ENCODE measurements around the gene ATG13.
"Not testable (repeated sequence)": the region's sequence is repeated elsewhere in the genome, so short reads cannot be mapped to it uniquely, and the experiment has no call there.

ATG13 gene

DNA sequence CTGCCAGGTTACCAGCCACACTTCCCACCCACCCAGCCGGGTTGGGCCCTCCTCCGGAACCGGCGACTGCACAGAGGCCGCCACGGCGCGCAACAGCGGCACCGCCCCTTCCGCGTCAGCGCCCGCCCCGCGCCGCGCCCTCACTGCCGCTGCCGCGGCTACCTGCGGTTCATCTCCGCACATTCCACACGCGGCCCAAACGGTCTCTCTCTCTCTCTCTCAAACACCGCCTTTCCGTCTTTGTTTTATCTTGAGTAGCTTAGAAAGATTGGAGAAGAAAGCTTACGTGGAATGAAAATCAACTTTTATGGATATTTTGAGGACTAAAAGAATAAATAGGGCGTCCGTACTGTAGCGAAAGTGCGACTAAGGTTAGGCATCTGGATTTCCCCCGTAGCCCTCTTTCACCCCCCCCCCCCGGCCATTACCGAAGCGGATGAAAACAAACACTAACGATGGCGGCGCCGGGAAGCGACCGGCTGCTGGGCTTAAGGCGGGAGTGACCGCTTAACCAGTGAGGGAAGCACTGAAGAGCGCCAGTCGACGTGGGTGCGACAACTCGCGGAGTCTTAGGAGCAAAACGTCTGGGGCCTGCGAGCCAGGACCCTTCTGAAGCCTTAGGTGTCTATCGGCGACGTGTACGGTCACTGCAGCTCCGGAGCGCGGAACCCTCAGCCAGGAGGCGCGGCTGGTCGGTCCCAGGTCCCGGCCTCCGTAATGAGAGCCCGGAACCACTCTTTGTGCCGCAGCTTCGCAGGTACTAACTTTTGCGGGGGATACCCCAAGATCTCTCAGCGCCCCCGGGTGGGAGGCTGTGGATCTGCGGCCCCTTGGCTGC, at the start of gene ATG13, which contains the start of gene HARBI1:
TSS of gene ATG13 (plus strand) at position 420 of the 838 bp plus-strand sequence. CDS start 26,739 bp downstream, outside the sequence.
TSS of gene HARBI1 (minus strand) at position 94 of the 838 bp plus-strand sequence. CDS start 990 bp downstream, outside the sequence.
- peak; percentile 52 for DNase-seq (ENCODE audit: low read depth)

DNA sequence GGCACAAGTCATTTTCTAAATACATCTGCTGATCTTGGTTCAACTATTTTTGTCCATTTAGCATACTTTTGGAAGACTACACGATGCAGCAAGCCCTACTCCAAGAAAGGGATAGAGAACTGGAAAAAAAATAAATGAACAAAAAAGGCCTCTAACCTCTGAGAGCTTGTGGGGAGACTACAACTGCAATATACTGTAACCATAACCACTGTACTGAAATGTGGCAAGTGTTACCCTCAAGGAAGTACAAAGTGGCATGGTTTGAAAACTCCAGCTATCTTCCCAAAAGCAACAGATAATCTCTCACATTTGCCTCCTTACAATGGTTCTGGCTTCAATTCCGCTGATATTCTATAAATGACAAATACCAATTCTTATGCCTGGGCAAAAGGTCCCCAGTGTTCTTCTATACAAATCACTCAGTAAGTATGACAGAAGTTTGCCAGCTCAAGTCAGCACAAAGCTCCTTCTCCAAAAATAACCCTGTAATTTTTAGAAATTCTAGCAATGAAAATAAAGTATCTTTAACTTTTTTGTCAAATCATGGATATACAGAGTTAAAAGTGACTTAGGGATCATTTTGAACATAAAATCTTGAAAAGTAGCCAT, 46.5 kb upstream of the ATG13 start:
- DNase-seq (ENCODE audit: low read depth) = no peak

DNA sequence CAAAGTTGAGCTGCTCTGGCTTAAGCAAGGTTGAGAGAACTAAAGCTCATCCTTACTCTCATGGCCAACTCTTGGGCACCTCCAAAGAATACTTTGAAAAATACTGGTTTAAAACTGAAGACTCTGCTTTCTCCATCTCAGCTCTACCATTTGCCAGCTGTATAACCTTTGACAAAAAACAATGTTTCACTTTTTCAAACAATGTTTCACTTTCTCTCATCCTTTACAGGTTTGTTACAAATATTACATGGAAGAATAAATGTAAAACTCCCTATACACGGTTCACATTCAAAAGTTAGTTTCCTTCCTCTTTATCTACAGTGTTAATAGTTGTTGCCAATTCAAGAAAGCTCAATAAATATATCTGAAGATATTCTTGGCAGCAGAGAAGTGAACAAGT, 42.7 kb upstream of the ATG13 start:
- no peak for DNase-seq (ENCODE audit: low read depth)

DNA sequence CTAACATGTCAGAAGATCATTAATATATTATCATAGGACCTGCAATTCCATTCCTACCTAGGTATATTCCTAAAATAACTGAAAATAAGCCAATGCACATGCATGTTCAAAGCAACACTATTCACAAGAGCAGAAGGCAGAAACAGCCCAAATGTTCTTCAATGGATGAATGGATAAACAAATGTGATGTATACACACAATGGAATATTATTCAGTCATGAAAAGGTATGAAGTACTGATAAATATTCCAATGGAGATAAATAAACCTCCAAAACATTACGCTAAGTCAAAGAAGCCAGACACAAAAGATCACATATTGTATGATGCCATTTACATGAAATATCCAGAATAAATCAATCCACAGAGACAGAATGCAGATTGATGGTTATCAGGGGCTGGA, 40.3 kb upstream of the ATG13 start:
- DNase-seq (ENCODE audit: low read depth) = no peak

DNA sequence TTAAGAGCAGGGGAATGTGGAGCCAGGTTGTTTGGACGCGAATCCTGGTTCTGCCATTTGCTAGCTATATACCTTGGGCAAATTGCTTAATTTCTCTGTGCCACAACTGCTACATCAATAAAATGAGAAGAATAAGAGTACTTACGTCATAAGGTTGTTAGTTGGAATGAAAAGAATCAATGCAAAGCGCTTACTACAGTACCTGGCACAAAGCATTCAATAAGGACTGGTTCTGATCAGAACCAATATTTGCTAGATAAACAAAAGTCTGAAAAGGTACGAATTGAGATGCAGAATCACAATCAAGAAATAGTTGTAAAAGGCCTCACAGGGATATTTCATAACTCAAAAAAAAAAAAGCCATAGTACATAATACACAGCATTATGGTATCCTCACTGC, 34.8 kb upstream of the ATG13 start:
- no peak for DNase-seq (ENCODE audit: low read depth)

DNA sequence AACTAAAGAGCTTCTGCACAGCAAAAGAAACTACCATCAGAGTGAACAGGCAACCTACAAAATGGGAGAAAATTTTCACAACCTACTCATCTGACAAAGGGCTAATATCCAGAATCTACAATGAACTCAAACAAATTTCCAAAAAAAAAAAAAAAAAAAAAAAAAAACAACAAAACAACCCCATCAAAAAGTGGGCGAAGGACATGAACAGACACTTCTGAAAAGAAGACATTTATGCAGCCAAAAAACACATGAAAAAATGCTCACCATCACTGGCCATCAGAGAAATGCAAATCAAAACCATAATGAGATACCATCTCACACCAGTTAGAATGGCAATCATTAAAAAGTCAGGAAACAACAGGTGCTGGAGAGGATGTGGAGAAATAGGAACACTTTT, 33.8 kb upstream of the ATG13 start:
- not testable (repeated sequence) for DNase-seq (ENCODE audit: low read depth)

DNA sequence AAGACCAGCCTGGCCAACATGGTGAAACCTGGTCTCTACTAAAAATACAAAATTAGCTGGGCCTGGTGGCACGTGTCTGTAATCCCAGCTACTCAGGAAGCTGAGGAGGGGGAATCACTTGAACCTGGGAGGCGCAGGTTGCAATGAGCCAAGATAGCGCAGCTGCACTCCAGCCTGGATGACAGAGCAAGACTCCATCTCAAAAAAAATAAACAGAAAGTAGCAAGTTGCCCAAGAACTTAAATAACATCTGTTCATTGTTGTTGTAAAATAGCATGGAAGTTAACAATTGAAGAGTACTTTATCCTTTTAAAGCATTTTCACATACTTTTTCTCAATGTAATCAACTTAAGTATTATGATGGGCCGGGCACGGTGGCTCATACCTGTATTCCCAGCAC, 29.2 kb upstream of the ATG13 start:
- DNase-seq (ENCODE audit: low read depth) = no peak

DNA sequence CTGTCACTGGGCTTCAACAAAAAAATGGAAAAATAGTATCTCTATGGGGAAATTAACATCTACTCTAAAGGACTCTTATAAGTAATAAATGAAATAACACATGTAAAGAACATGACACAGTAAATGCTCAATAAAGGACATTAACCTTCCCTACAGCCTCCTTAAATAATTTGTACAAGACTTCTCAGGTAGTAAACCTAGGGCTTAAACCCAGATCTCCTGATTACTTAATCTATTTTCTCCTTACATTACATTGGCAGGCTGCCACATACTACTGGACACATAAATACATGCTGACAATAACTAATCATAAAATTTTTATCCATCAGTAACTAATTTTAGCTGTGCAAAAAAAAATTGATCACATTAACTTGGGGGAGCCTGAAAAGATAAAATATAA, 28.4 kb upstream of the ATG13 start:
- DNase-seq (ENCODE audit: low read depth) = no peak

DNA sequence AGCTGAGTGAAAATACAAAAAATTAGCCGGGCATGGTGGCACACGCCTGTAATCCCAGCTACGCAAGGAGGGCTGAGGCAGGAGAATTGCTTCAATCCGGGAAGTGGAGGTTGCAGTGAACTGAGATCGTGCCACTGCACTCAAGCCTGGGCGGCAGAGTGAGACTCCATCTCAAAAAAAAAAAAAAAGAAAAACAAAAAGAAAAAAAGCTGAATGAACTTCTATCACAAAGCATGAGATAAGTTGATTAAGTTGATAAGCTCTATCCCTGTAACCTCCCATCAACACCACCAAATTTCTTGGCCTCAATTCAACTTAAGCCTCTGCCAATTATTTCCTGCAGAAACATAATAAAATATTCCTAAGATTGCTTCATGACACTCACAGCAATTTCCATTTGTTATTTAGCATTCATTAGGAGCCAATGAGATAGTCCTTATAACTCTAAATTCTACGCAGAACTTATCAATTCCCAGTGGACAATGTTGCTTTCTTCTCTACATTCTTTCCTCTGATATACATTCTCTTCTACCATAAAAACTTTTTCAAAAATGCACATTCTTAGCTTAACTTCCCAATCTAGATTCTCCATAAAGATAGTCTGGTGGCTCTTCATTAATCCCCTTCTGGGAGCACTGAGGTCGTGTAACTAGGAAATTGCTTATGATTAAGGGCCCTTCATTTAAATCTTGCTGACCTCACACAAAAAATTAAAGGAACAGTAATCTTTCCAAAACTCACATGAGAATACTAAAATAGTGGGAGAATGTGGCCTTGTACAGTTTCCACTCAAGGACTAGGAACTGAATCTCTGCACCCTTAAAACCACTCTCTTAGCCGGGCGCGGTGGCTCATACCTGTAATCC, 26.4 kb upstream of the ATG13 start:
- DNase-seq (ENCODE audit: low read depth) = no peak

DNA sequence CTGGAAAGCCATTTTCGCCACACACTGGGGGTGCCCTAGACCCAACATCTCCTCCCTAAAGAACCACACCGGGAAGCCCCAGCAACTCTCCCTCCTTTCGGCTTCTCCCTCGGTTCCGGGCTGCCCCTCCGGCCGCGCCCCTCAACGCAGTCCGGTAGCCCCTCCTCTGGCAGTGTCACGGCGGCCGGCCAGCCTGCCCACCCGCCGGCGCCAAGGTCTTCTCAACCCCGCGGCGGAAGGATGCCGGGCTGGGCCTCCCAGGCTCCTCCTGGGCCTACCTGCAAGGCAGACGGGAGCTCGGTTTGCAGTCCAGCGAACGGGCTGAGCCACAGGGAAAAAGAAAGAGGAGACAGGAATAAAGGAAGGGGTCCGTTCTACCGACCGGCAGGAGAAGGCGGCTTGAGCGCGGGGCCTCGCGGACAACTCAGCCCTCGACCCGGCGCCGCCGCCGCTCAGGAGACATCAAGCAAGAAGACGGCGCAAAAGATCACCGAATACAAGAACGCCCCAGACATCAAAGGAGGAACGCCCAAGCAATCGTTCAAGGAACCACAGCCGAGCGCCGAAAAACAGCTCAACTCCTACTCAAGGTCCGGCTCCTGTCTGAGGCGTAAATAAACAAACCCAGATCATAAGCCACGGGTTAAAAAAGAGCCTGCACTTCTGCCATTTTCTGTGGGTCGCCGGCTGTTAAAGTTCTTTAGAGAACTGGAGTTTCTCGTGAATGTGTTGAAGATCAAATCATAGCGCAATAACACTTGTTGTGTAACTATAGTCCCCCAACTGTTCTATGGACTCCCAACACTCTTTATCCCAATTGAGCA, 23.6 kb upstream of the ATG13 start, which contains the start of gene AMBRA1:
TSS of gene AMBRA1 (minus strand) at position 474 of the 824 bp plus-strand sequence. CDS start 45,643 bp downstream, outside the sequence.
- peak; percentile 81 for DNase-seq (ENCODE audit: low read depth)

DNA sequence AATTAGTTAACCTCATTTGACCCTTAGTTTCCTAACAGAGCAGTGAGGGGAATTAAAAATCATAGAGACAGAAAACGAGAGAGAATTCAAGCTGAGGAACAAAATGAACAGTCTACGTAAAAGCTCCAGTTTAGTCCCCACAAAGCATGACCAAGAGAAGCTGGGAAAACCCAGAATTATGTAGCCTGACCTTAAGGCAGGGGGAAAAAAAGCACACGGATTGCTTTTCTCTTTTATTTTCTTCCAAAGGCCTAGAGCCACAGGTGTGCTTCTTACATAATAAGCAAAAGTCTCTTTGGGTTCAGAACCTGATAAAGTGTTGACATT, 23.0 kb upstream of the ATG13 start:
- DNase-seq (ENCODE audit: low read depth) = no peak

DNA sequence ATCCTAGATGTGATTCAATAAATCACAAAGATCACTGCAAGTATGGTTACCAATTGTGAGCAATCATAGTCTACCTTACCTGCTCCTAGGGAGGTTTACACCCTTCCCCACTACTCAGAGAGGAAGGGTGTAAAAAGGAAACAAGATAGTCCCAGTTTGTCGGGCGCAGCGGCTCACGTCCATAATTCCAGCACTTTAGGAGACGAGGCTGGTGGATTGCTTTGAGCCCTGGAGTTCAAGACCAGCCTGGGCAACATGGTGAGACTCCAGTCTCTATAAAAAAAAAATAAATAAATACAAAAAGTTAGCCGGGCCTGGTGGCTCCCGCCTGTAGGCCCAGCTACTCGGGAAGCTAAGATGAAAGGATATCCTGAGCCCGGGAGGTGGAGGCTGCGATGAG, 22.6 kb upstream of the ATG13 start:
- no peak for DNase-seq (ENCODE audit: low read depth)

DNA sequence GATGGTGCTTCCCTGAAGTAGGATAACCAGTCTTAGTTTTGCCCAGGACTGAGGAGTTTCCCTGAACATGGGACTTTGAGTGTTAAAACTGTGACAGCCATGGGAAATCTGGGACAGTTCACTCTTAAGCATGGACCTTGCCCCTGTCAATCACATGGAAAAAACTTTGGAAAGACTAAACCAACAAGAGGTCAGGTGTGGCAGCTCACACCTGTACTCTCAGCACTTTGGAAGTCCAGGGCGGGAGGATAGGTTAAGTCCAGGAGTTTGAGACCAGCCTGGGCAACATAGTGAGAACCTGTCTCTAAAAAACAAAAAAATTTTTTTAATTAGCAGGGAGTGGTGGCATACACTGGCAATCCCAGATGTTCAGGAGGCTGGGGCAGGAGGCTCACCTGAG, 20.2 kb upstream of the ATG13 start:
- DNase-seq (ENCODE audit: low read depth) = no peak

DNA sequence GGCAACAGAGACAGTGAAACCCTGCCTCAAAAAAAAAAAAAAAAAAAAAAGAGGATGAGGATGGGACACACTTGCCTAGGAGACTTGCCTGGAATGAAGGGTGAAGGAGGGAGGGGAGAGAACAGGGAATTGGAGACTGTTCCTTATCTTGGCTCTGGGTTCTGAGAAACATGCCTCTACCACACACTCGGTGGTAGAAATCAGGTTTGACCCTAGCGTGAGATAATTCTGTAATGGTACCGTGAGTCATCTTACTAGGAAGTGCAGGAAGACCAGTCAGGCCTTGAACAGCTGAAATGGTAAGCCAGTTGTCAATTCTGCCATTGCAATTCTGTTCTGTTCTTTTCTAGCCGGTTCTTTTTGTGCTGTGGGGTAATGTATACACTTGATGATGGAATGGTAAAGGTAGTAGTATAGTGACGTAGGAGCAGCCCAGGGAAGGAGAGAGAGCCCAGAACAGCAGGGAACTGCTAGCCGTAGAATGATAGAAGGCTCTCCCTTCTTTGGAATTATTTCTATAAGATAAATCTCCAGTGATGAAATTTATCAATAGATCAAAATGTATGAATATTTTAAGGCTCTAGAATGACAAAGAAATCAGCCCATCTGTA, 19.6 kb upstream of the ATG13 start:
- DNase-seq (ENCODE audit: low read depth) = no peak

DNA sequence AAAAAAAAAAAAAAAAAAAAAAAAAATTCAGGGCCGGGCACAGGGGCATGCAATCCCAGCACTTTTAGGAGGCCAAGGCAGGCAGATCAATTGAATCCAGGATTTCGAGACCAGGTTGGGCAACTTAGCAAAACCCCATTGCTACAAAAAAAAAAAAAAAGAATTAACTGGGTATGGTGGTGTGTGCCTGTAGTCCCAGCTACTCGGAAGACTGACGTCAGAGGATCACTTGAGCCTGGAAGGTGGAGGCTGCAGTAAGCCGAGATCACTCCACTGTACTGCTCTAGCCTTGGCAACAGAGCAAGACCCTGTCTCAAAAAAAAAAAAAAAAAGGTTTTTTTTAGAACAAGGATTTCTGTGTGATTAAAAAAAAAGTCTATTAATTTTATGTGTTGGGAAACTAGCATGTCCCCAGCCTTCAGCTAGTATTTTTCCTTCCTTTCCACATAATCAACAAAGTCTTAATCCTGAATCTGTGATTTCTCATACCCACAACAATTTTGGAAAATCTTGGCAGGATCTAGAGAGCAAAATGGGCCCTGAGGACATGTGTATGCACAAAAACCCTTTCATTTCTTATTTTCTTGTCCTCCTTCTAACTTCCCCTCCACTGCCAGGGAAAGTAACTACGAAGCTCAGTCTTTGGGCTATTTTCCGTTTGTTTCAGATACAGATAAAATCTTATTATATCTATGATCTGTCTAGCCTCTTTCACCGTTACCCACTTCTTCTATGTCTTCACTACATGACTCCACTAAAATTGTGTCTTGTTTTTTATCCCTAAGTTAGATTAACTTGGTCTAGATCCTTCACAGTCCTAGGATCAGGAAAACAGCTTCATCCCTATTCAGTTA, 17.8 kb upstream of the ATG13 start:
- DNase-seq (ENCODE audit: low read depth) = no peak

DNA sequence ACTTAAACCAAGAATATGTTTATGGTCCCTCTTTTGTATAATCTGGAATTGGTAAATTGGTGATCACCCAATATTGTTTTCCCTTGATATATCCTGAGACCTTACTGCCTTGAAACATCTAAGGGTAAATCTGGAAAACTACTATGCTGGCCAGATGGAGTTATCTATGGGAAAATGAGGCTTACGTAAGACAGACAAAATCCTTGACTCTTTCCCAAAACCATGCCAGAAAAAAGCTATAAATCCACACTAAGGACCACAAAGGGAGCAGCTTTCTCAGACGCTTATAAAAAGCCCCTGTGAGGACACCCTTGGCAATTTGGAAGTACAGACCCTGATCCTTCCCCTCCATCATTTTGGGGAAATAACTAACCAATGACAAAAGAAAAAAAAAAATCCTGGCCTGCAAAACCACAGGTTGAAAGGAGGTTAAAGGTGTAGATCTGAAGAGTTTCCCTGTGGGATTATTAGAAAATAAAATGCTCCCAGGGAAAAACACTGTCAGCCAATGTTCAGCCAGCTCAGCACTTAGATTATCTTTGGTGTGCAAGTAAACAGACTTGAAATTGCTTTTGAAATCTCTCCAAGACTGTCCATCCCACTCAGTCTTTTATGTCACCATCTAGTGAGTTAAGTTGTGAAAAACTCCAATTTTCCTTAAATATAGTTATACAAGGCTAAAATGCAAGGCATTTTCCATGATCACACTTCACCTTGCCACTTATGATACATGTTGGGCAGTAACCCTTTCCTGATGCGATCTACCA, 17.0 kb upstream of the ATG13 start:
- no peak for DNase-seq (ENCODE audit: low read depth)

DNA sequence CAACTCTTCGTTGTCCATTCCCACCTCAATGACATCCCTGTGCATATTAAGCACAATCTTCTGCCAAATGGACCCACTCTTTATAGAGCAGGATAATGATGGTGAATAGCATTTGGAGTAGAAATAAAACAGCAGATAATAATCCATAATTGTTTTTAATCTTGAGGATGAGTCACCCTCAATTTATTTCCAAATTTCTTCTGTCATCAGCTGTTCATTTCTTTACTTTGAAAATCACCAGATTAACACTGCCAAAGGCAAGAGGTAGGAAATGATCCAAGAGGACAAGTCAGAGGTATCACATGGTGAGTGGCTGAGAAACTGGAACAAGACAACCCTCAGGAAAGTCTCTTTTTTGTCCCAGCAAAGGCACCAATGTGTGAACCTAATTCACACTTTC, 16.2 kb upstream of the ATG13 start:
- no peak for DNase-seq (ENCODE audit: low read depth)

DNA sequence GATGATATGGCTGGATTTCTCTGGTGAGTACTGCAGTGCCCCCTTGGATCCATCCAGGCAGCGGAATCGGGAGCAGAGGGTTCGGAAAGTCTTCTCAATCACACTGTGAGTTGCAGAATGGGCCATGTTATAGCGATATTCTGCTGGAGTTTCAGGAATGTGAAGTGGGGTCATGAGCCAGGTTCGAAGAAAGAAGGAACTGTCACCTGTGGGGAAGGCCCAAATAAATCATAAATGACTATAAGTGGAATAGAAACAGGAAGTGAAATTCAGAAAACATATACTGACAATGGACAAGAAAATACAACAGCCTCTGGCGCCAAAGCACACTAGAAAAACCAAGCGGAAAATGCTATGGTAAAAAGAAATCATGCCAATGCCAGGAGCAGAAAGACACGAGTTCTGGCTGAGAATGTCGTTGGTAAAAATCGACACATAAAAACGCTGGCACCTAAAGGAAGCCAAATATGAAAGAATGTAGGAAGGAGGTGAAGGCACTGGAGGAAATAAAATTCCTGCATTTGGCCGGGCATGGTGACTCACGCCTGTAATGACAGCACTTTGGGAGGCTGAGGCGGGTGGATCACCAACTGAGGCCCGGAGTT, 13.5 kb upstream of the ATG13 start:
- no peak for DNase-seq (ENCODE audit: low read depth)

DNA sequence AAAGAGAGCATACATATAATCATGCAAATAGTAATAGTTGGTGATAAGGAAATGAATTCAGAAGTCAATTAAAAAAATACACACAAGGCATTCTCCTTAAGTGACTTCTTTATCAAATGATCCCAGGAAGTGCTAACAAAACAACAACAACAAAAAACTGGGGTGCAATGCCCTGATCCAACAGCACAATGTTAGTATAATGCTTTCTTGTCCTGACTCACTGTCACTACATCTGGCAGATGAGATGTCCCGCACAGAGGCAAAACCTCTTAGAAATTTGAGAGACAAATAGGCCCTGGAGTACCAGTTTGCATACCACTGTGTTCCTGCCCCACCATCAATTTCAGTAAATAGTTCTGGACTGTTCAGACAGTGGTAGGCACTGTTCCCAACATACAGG, 12.6 kb upstream of the ATG13 start:
- no peak for DNase-seq (ENCODE audit: low read depth)

All from GM04503 (cell line).